GM12892 (cell line): ENCODE results near the gene YPEL3.

Experiments used
- POLR2A ChIP-seq: IDR thresholded peaks from 2 replicates; pipeline ENCODE4 v1.6.1; 2011; ENCODE audit warnings: low read depth, low read length, control low read depth
- POLR2AphosphoS5 ChIP-seq: IDR thresholded peaks from 2 replicates; pipeline ENCODE4 v1.6.1; 2011; ENCODE audit warnings: low read depth, low read length, control low read depth
- TAF1 ChIP-seq: IDR thresholded peaks from 2 replicates; pipeline ENCODE4 v1.6.1; 2011; ENCODE audit warnings: low read depth, mild to moderate bottlenecking, control low read depth, low read length, borderline replicate concordance

GRCh38 chr16:30115238-30115637, 19.2 kb upstream of the YPEL3 start:
- no peak for TF ChIP-seq POLR2A
- TF ChIP-seq TAF1 = no peak
- TF ChIP-seq POLR2AphosphoS5 = no peak
